ENCODE data around the gene RGPD8. TPM values are rescaled to one million over a fixed set of nuclear protein-coding genes. Genes with fewer than 3 reads are reported as not detected.
"Not testable (repeated sequence)": the region's sequence is repeated elsewhere in the genome, so short reads cannot be mapped to it uniquely, and the experiment has no call there.

RGPD8 gene
- total and polyA plus RNA-seq, 9 donors, result 0.70 to 23.5 (median 15.7) TPM

DNA sequence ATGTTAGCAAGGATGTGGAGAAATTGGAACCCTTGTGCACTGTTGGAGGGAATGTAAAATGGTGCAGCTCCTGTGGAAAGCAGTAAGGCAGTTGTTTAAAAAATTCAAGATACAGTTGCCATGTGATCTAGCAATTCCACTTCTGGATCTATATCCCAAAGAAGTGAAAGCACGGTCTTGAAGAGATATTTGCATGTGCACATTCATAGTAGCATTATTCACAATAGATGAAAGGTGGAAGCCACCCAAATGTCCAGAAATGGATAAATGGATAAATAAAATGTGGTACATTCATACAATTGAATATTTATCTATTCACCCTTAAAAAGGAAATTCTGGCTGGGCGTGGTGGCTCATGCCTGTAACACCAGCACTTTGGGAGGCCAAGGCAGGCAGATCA is 79.1 kb downstream of the RGPD8 start:
- H3K4me3 ChIP-seq; H3K9me3 ChIP-seq; intact Hi-C loops (cut with DNase I); H3K27ac ChIP-seq; H3K36me3 ChIP-seq; DNase-seq; H3K4me1 ChIP-seq (ENCODE audit: insufficient read depth); H3K27me3 ChIP-seq: not testable (repeated sequence)
- 90 to 96% (median 93%) methylated on average over 2 of the region's 2 CpGs for WGBS, 3 donors

DNA sequence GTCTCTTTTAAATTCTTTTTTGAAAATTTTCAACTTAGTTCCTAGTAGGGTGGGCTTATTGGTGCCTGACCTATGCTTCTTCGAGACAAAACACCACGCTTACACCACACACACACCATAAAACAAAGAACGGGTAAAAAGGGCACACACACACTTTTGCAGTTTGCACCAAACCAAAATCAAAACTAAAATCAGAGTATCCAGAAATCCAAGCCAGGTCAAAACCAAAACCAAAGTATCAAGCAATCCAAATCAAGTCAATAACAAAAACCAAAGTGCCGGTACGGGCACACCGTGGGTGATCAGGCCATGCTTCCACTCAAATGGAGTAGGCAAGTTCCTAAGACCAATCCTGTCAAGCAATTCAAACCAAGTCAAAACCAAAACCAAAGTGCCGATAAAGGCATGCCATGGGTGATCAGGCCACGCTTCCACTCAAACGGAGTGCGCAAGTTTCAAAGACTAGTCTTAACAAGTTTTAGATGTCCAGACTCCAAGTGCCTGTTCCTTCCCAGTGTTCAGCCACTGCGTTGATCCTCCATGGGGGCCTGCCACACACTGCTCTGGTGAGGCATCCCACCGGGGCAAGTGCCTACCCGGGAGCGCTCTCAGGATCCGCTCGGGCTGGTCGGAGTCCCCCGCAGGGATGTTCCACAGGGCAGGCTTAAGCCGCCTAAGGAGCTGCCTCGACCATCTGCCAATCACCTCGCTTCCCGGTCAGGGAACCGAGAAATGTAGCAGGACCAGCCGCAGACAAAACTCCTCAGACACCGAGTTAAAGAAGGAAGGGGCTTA is 80.4 kb downstream of the RGPD8 start:
- H3K4me3 ChIP-seq; H3K4me1 ChIP-seq (ENCODE audit: insufficient read depth); H3K36me3 ChIP-seq; DNase-seq; H3K27me3 ChIP-seq; intact Hi-C loops (cut with DNase I); H3K27ac ChIP-seq; H3K9me3 ChIP-seq: not testable (repeated sequence)
- WGBS, 3 donors, result 95 to 96% (median 95%) methylated on average over 7 to 18 of the region's 25 CpGs

DNA sequence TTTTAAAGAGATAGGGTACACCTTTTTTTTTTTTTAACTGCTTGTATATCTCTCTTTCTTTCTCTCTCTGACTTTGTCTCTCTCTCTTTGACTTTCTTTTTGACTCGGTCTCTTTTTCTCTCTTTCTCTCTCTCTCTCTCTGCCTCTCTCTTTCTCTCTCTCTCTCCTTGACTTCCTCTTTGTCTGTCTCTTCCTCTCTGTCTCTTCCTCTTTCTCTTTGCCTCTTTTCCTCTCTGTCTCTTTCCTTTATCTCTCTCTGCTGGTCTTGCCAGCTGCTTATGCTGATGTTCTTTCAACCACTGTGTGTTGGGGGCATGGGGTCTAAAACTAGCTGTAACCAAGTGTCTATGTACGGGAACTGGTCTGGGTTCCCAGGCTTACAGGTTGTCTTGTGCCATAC is 81.2 kb downstream of the RGPD8 start:
- H3K27ac ChIP-seq; H3K27me3 ChIP-seq; H3K4me3 ChIP-seq; DNase-seq; intact Hi-C loops (cut with DNase I); H3K36me3 ChIP-seq; H3K4me1 ChIP-seq (ENCODE audit: insufficient read depth); H3K9me3 ChIP-seq: not testable (repeated sequence)
- 82 to 91% (median 89%) methylated on average over 2 of the region's 2 CpGs for WGBS, 3 donors

DNA sequence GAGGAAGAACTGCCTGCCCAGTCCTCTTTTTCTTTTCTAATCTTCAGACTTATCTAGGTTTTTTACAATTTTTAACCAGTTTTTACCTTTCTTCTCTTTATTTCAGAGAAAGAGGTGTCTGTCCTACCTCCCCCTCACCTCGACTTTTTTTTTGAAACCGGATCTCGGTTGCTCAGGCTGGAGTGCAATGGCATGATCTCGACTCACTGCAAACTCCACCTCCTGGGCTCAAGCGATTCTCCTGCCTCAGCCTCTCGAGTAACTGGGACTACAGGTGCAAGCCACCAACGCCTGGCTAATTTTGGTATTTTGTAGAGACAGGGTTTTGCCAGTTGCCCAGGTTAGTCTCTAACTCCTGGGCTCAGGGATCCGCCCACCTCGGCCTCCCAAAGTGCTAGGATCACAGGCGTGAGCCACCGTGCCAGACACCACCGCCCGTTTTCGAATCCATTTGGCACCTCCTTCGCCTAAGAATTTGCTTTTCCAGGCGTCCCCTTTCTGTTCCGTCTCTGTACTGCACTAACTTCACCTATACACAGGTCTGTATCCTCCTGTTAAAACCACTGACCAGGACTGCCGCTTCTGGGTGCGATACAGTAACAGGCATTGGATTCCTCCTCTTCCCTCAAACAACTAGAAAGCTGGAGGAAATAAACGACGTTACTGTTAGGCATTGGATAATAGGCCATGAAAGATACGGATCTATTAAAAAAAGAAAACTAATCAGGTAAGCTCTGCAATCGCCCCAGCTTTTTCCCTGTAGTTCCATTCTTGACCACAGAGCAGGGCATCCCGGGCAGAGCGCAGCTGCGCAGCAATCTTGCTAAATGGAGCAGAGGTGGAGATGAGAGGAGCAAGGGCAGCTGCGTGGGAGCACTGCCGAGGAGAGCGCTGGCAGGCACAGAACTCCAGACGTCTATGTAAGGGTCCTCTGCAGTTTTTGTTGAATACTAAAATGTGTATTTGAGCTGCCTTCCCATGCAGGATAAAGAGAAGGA is 88.1 kb downstream of the RGPD8 start:
- H3K9me3 ChIP-seq, result no peaks in the 10 kb centered on the region
- no peaks in the 10 kb centered on the region for H3K4me1 ChIP-seq (ENCODE audit: insufficient read depth)
- TF ChIP-seq EP300 (IDR thresholded peaks at IDR 0.05) (no peak), POLR2A (IDR thresholded peaks at IDR 0.05) (no peak)
- TF ChIP-seq, protein P1, sequence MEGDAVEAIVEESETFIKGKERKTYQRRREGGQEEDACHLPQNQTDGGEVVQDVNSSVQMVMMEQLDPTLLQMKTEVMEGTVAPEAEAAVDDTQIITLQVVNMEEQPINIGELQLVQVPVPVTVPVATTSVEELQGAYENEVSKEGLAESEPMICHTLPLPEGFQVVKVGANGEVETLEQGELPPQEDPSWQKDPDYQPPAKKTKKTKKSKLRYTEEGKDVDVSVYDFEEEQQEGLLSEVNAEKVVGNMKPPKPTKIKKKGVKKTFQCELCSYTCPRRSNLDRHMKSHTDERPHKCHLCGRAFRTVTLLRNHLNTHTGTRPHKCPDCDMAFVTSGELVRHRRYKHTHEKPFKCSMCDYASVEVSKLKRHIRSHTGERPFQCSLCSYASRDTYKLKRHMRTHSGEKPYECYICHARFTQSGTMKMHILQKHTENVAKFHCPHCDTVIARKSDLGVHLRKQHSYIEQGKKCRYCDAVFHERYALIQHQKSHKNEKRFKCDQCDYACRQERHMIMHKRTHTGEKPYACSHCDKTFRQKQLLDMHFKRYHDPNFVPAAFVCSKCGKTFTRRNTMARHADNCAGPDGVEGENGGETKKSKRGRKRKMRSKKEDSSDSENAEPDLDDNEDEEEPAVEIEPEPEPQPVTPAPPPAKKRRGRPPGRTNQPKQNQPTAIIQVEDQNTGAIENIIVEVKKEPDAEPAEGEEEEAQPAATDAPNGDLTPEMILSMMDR (IDR thresholded peaks at IDR 0.05), result no peak
- H3K36me3 ChIP-seq, result no peaks in the 10 kb centered on the region
- intact Hi-C loops (cut with DNase I), result no loop called here
- H3K4me3 ChIP-seq, result no peak overlapping the region
- no peak for DNase-seq
- H3K27ac ChIP-seq, result no peak overlapping the region
- WGBS, 3 donors, result 90 to 92% (median 90%) methylated on average over 30 of the region's 30 CpGs
- H3K27me3 ChIP-seq, result no peaks in the 10 kb centered on the region

DNA sequence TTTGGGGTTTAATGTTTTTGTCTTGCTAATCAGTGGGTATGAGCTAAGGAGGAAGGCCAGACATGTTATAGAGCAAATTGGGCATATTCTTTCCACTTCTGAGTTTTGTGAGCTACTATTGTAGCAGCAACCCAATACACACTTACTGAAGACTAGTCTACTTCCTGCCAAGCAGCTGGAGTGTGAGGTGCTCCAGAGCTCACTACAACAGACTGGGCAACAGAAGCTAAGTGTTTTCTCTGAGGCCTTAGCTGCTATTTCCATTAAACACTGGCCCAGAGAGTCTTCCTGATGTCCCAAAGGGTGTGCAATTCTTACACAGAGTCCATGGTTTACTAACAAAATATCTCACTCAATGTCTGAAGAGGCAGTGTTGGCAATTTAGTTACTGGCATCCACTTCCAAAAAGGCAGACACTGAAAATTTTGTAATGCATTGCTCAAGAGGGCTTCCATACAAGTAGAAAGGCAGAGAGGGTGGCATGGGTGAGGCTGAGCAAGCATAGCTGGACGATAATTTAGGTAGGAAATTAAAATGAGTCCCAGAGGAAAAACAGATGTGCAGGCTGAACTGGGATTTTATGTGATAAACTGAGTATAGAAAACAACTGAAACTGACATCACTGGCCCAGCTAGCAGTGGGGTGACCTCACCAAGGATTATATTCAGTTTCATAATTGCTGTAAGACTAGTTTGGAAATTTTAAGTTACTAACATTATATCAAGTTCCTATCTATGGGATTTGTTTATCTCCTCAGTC is 89.4 kb downstream of the RGPD8 start:
- Histone ChIP-seq H3K4me3 (no peak overlapping the region), H3K36me3 (no peaks in the 10 kb centered on the region), H3K27ac (no peak overlapping the region), H3K27me3 (no peaks in the 10 kb centered on the region), H3K4me1 (ENCODE audit: insufficient read depth) (no peaks in the 10 kb centered on the region), H3K9me3 (no peaks in the 10 kb centered on the region)
- no peak for DNase-seq
- no peak for TF ChIP-seq EP300 (IDR thresholded peaks at IDR 0.05)
- TF ChIP-seq POLR2A (IDR thresholded peaks at IDR 0.05), result no peak
- TF ChIP-seq, protein P1 (IDR thresholded peaks at IDR 0.05), result no peak
- intact Hi-C loops (cut with DNase I), result no loop called here
- WGBS, 3 donors, result 61 to 63% (median 61%) methylated on average over 1 of the region's 1 CpG

Data from ovary (tissue), 9 donors.